ENCODE results near the gene S100A1. TPM values are rescaled to one million over a fixed set of nuclear protein-coding genes. Genes with fewer than 3 reads are reported as not detected.

Gene S100A1
- total and polyA plus RNA-seq, 2 of the 13 experiments (the other 11 are each of a cell fraction or from before 2014, with no cell fraction given) = 120 to 251 TPM

GRCh38 chr1:153658400-153659174, 30.4 kb downstream of the S100A1 start, which contains the start of gene SNAPIN (continued):
- TF ChIP-seq MXD3 (CRISPR knock-in tag; IDR thresholded peaks at IDR 0.05) = peak; percentile 35; the same call in 1 of the 2 replicates
- no peak for TF ChIP-seq THYN1 (CRISPR knock-in tag; IDR thresholded peaks at IDR 0.05; ENCODE audit: borderline replicate concordance, low read depth)
- peak; percentile 21; the same call in 1 of the 2 replicates for TF ChIP-seq PHF21A (CRISPR knock-in tag; IDR thresholded peaks at IDR 0.05)
- peak; percentile 81; the same call in 1 of the 2 replicates for TF ChIP-seq ZNF350 (CRISPR knock-in tag; IDR thresholded peaks at IDR 0.05; ENCODE audit: borderline replicate concordance, low read depth)
- TF ChIP-seq AGO2 (optimal IDR thresholded peaks at IDR 0.05; ENCODE audit: low read depth, low read length) = peak; percentile 56
- TF ChIP-seq ZNF136 (CRISPR knock-in tag; IDR thresholded peaks at IDR 0.05; ENCODE audit: low read depth) = 0 out of 2 replicates have a peak, but pooled peaks have one; percentile 28
- 0 out of 2 replicates have a peak, but pooled peaks have one; percentile 35 for TF ChIP-seq ZNF776 (CRISPR knock-in tag; IDR thresholded peaks at IDR 0.05)
- TF ChIP-seq ZNF7 (CRISPR knock-in tag; IDR thresholded peaks at IDR 0.05) = no peak
- no peak for TF ChIP-seq ZNF296 (CRISPR knock-in tag; conservative IDR thresholded peaks at IDR 0.05)
- no peak for TF ChIP-seq ZNF234 (CRISPR knock-in tag; conservative IDR thresholded peaks at IDR 0.05)
- no peak for TF ChIP-seq KIAA2018 (CRISPR knock-in tag; IDR thresholded peaks at IDR 0.05; ENCODE audit: borderline replicate concordance)
- TF ChIP-seq GPBP1L1 (CRISPR knock-in tag; IDR thresholded peaks at IDR 0.05) = no peak
- no peak for TF ChIP-seq ZFP36L1 (CRISPR knock-in tag; IDR thresholded peaks at IDR 0.05)
- no peak for TF ChIP-seq ZSCAN30 (CRISPR knock-in tag; IDR thresholded peaks at IDR 0.05)
- TF ChIP-seq RFXAP (CRISPR knock-in tag; IDR thresholded peaks at IDR 0.05; ENCODE audit: borderline replicate concordance) = 0 out of 2 replicates have a peak, but pooled peaks have one; percentile 41
- no peak for TF ChIP-seq ZNF83 (CRISPR knock-in tag; IDR thresholded peaks at IDR 0.05; ENCODE audit: borderline replicate concordance)
- TF ChIP-seq MNT (IDR thresholded peaks at IDR 0.05) = no peak
